ENCODE measurements around the gene ABCC4.

DNA sequence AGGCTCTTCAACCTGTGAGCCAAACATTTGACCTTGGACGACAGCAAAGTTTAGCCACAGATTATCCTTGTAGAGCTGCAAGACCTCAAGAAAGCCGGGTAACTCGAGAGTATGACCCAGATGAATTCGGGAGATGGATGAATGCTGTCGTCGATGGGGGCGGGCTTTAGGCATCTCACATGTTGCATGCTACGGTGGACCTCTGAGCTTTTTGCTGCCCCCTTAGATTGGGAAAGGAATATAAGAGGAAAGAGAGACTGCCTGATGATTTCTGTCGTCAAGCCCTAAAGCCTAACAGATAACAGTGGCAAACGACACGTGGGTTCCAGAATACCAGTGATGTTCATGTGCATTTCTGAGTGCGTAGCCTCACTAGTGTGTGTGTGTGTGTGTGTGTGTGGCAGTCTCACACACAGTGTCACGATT is 730 bp upstream of the ABCC4 start:
- TF ChIP-seq EP300 (conservative IDR thresholded peaks at IDR 0.05; ENCODE audit: poor library complexity, severe bottlenecking): no peak
- TF ChIP-seq, protein P1, sequence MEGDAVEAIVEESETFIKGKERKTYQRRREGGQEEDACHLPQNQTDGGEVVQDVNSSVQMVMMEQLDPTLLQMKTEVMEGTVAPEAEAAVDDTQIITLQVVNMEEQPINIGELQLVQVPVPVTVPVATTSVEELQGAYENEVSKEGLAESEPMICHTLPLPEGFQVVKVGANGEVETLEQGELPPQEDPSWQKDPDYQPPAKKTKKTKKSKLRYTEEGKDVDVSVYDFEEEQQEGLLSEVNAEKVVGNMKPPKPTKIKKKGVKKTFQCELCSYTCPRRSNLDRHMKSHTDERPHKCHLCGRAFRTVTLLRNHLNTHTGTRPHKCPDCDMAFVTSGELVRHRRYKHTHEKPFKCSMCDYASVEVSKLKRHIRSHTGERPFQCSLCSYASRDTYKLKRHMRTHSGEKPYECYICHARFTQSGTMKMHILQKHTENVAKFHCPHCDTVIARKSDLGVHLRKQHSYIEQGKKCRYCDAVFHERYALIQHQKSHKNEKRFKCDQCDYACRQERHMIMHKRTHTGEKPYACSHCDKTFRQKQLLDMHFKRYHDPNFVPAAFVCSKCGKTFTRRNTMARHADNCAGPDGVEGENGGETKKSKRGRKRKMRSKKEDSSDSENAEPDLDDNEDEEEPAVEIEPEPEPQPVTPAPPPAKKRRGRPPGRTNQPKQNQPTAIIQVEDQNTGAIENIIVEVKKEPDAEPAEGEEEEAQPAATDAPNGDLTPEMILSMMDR (IDR thresholded peaks at IDR 0.05; ENCODE audit: poor library complexity, severe bottlenecking): no peak
- no peak for TF ChIP-seq RAD21 (conservative IDR thresholded peaks at IDR 0.05)
- TF ChIP-seq SMC3 (conservative IDR thresholded peaks at IDR 0.05; ENCODE audit: poor library complexity): no peak
- no peak for TF ChIP-seq POLR2AphosphoS5 (IDR thresholded peaks at IDR 0.05)
- TF ChIP-seq, protein P2, sequence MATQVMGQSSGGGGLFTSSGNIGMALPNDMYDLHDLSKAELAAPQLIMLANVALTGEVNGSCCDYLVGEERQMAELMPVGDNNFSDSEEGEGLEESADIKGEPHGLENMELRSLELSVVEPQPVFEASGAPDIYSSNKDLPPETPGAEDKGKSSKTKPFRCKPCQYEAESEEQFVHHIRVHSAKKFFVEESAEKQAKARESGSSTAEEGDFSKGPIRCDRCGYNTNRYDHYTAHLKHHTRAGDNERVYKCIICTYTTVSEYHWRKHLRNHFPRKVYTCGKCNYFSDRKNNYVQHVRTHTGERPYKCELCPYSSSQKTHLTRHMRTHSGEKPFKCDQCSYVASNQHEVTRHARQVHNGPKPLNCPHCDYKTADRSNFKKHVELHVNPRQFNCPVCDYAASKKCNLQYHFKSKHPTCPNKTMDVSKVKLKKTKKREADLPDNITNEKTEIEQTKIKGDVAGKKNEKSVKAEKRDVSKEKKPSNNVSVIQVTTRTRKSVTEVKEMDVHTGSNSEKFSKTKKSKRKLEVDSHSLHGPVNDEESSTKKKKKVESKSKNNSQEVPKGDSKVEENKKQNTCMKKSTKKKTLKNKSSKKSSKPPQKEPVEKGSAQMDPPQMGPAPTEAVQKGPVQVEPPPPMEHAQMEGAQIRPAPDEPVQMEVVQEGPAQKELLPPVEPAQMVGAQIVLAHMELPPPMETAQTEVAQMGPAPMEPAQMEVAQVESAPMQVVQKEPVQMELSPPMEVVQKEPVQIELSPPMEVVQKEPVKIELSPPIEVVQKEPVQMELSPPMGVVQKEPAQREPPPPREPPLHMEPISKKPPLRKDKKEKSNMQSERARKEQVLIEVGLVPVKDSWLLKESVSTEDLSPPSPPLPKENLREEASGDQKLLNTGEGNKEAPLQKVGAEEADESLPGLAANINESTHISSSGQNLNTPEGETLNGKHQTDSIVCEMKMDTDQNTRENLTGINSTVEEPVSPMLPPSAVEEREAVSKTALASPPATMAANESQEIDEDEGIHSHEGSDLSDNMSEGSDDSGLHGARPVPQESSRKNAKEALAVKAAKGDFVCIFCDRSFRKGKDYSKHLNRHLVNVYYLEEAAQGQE (IDR thresholded peaks at IDR 0.05; ENCODE audit: borderline replicate concordance): no peak
- no peak for TF ChIP-seq MXI1 (conservative IDR thresholded peaks at IDR 0.05; ENCODE audit: poor library complexity, severe bottlenecking)

Data from neural cell (in vitro differentiated cells).